ENCODE results near the gene KCNK3.

KCNK3 gene

DNA sequence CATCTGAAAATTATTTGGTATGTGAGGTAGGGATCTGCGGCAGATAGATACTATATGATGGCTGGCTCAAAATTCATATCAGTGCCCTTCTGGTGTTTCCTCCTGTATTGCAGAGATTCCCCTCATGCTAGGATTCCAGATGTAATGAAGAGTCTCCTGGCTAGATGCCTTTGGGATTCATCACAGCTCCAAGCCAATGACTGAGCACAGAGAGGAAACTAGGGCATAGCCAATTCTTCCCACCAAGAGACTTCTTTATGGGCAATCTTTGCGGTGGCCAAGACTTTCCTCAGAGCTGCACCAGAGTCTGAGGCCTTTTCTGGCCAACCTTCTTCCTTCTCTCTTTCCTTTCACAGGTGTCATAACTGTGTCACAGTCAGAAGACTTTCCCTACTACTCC lies 25.9 kb upstream of the KCNK3 start:
- no peak for DNase-seq

DNA sequence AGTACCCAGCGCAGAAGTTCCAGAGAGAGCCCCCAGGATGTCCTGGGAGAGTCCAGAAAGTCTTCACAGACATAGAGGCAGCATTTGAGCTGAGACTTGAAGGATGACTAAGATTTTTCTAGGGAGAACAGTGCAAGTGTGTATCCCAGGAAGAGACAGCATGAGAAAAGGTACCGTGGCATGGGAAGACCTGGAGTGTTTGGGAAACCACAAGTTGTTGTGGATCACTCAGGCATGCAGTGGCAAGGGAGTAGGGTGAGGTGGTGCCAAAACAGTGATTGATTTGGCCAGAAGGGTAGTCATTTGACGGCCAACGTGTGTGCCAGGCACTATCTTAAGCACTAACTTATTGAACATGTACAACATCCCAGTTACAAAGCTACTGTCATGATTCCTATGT lies 24.5 kb upstream of the KCNK3 start:
- no peak for DNase-seq

DNA sequence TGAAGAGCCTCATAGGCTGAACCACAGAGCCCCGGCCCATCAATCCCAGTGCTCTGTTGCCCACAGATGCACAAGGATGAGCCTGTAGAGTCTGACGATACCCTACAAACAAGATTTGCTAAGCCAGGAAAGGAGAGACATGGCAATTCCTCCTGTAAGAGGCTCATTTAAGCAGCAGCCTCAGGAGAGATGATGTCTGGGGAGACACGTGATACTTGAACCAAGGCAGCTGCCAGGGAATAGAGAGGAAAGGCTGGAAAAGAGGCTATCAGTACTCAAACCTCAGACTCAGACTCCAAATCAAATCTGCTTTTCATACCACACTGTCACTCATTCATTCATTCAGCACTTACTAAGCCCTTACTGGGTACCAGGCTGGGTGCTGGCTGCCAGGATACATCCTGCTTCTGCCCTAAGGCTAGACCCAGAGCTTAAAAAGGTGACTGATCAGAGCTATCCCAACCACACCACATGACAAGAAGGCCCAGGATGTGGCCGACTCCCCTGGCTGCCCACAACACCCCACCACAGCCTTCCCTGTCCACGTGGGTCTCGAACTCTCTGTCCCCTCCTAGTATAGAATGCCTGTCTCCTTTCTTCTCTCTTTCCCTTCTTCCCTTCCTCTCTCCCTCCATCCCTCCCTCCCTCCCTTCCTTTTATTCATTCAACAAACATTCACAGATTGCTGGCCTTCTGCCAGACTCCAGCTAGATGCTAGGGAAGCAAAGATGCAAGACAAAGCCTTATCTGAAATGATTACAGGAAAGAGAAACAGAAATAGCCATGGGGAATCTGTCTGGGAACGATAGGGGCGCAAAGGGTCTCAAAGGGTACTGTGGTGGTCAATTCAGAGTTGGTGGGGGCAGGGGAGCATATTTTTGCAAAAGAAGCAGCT lies 23.4 kb upstream of the KCNK3 start:
- no peak for DNase-seq

DNA sequence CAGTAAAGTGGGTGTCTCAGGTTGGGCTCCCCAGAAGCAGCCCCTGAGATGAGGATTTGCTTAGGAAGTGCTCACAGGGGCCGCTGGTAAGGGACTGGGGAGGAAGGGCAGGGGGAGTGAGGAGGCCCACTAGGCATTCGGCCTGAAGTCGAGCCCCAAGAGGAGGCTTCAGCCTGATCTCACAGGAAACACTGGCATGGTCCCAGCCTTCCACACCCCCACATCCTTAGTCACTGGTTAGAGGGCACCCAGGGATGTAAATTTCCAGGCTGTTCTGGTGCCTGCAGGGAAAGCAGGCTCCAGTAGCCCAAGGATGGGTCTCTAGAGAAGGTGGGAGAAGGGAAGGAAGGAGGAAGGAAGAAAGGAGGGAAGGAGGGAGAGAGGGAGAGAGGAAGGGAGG lies 22.4 kb upstream of the KCNK3 start:
- DNase-seq, result no peak

DNA sequence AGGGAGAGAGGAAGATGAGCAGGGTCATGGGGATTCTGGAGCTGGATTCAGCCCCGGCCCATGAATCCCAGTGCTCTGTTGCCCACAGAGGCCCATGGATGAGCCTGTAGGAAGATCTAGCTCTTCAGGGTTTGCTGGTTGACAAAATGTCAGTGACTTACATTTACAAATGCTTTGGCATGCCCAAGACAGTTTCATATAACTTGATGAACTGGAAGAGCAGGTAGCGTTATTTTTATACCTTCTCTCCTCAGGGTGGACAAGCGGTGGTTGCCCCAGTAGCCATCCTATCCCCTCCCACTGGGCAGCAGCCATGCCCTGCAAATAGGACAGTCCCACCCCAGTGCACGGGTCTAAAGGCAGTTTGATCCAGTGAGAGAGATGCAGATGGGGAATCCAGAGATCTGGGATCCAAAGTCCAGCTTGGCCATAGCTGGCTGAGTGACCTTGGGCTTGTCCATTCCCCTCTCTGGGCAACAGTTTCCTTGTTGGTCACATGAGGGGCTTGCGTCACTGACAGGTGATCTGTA lies 21.5 kb upstream of the KCNK3 start:
- DNase-seq, result no peak

DNA sequence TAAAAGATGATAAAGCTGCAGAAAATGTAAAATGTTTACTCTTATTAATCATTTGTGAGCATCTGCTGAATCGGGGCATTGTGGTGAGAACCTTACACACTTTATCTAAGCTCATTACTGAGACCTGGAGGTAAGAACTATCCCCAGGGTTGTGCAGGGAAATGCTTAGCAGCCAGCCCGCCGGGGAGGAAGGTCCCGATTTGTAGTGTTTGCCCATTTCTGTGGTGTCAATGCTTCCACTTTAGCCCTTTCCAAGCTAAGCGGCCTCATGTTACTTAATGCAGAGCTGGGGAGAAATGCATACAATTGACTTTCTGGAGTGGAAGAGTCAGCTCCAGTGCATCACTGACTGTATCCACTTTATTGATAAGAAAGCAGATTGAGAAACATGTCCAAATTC lies 20.8 kb upstream of the KCNK3 start:
- no peak for DNase-seq

DNA sequence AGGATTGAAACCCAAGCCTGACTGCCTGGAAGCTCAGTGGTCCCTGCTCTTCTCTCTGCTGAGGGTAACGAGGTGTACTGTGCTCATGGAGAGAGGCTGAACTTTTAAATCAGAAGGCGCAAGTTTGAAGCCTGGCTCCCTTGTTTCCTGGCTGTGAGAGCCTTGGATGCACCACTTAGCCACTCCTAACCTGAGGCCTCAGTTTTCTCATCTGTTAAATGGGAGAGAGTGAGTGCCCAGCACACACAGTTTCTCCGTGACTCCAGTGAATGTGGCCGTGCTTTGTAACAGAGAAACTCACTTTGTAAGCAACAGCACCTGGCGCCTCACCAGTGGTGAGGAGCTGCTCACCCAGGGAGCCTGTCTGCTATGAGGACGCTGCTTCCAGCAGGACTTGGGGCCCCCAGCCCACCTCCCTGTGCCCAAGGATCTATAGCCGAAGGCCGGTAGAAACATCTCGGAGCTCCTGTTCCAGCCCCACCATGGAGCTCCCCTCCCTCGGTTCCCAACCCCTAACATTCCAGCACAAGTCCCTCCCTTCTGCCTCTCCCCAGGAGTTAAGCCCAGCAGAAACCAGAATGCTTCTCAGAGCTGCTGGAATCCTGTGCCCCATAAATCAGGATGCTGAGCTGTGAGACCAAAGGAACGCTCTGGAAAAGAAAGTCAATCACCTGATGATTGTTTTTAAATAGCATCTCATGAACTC lies 20.3 kb upstream of the KCNK3 start:
- no peak for DNase-seq

DNA sequence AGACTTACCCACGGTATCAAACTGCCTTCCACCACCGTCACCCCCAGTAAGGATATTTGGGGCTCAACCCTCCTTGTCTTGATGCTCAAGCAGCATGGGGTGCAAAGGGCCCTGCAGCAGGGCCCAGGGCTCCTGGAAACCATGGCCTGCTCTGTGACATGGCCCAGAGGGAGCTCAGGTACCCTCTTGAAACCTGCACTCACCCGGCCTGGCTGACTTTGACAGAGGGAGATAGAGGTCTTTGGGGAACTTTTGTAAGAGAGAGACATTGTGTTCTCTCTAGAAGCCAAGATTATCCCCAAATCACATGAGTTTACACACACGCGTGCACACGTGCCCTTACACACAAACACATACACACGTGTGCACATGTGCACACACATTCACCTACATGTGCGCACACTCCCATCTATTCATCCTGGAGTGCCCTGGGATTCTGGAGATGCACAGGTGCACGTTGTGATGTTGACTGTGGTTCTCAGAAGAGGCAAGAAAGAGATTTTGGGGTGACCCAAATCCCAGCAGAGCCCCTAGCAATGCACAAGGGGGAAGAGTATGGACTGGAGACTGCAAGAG lies 19.6 kb upstream of the KCNK3 start:
- no peak for DNase-seq

DNA sequence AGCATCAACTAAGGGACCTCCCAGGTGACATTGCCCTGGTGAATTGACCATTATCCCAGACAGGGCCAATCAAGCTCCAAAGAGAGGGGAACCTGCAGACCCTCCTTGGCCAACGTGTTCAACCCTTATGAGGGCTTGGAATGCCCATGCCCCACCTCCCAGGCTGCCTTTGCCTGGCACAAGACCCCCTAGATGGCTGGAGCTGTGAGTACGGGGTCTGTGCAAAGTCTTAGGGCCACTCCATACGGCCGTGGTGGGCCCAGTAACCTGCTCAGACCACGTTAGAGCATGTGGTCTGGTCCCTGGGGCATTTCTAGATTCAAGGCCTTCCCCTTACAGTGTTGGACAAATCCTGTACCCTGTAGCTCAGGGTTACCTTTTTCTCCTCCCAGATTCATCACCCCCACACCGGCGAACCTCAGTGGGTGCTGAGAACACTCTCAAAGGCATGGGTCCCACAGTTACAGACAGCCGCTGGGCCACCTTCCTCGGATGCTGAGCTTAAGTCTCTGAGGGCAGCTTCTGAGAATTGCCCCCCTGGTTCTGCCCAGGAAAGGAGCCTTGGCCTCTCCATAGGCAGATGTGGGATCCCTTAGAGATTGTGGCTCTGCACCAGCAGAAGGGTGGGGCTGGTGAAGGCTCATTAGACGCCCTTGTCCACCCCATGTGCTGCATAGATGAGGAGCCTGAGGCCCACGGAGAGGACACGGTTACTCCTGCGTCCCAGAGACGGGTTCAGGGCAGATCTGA lies 18.3 kb upstream of the KCNK3 start:
- DNase-seq, result no peak

DNA sequence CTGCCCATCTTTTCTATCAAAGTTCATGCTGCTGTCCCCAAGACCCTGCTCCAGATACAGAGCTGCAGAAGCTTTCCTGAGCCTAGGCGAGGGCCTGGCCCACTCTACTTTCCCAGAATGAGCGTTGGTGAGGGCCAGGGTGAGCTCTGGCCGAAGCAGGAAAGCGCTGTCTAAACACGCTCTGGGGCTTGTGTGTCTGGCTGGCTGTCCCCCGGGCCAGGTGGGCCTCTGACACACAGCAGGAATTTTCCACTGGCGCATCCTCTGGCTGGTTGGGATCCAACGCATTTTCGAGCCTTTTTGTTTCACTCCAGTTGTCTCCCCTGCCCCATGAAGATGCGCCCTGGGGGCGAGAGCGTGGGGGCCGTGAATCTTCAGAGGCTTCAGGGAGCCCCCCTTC lies 17.8 kb upstream of the KCNK3 start:
- no peak for DNase-seq

DNA sequence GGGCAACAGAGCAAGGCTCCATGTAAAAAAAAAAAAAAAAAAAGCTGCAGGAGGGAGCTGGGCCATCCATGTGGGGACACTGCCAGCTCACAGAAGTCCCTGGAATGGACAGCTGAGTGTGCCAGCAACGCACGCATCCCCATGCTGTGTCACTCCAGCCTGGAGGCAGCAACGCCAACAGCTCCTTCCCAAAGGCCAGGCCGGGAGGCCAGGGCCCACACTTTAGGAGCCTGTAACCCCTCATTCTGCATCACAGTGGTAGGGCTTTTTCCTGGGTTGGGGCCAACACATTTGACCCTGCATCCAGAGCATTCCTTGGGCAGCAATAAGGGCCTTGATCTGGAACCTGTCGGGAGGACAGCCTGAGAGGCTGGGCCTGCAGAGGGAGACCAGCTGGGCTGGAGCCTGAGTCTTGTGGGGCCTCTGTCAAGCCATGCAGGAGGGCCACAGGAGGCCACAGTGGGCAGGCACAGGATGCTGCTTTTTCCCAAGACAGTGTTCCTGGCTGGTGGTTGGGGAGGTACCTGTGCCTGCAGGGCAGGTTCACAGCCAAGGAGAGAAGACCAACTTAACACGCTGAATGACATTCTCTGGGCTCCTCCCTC lies 16.8 kb upstream of the KCNK3 start:
- no peak for DNase-seq

DNA sequence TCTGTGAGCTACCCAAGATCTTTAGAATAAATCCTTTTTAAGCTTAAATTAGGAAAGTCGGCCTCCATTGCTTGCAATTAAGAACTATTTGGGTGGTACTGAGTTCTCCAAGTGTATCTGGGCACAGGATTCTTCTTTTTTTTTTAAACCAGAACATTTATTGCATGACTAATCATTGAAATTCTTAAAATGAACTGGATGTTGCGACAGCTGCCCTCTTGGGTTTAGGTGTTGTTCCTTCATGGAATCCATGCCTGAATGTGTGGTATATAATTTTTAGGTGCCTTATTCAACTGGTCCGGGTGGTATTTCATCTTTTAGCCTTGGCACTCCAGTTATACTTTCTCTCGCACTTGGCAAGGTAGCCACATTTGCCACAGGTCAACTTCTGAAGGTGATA lies 14.5 kb upstream of the KCNK3 start:
- no peak for DNase-seq

DNA sequence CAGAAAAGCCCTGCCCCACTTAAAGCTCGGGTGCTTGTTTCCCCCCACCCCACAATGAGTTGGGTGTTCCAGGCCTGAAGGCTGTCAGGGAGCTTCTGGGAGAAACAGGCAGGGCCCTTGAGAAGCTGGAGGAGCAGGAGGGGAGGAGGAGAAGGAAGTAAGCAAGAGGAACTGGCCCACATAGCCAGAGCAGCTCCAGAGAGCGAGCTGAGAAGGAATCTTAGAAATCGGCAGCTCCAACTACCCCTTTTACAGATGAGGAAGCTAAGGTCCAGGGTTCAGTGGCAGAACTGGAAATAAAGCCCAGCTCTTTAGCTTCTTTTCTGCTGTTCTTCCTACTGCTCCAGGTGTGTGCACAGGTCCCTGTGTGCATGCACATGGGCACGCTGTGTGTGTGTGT lies 12.7 kb upstream of the KCNK3 start:
- DNase-seq, result no peak

DNA sequence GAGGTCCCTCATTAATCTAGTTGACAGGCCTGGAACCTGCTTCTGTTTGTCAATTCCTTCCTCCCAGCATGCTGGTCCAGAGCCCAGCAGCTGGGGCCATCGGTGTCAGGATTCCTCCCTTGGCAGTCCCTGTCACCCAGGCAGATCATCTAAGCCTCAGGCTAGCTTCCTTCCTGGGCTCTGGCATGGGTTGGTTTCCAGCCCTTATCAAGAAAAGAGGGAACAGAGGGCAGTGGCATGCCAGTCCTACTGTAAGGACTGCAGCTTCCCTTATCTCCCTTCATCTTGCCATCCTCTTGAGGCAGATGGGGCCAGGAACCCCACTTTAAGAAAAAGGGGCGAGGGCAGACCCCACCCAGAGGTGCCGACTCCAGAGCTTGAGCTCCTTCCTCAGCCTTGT lies 10.9 kb upstream of the KCNK3 start:
- DNase-seq, result no peak

DNA sequence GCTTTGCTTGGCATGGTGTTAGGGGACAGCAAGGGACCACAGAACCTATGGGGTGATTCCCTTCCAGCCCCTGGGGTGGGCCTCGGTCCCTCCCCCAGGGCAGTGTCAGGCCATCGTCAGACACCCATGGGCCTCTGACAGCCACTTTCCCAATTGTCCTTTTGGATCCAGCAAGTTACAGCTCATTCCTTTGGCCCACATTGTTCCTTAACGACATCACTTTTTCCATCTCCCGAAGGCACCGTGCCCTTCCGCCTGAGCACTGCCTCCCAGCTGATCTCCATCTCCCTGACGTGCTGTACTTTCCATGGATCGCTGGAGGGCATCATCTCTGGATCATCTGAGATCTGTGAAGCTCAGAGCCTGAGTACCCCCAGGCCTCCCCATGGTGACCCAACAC lies 10.4 kb upstream of the KCNK3 start:
- DNase-seq, result no peak

DNA sequence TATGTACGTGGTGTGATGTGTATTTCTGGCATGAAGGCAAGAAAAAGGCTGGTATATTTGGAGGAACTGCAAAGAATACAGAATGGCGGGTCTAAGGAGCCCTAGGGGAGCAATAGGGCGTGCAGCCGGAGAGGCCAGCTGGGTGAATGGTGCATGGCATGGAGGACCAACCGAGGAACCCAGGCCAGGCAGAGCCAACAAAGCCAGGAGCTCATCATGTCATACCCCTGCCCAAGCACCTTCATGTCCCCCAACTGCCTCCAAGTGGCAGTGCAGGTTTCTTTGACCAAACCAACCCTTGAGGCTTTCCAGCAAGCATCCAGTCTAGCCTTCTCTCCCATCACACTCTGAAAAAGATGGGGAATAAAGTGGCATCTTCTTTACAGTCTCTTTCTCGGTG lies 8.9 kb upstream of the KCNK3 start:
- no peak for DNase-seq

DNA sequence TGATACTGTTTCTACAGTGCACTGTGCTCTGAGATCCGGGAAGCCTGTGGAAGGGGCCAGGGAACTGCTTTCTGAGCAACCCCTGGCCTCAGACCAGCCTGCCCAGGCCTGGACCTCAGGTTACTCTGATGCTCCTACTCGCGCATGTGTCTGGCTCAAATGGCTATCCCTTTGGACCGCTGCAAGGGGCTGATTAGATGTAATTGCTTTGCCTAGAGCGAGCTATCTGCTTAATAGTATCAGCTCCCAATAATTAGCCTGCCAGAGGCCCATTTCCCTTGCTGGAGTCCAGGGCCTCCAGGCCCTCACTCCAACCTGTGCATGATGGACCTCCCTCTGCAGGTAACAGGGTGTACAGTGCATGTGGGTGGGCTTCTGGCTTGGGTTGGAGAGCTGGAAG lies 7.2 kb upstream of the KCNK3 start:
- DNase-seq, result no peak

DNA sequence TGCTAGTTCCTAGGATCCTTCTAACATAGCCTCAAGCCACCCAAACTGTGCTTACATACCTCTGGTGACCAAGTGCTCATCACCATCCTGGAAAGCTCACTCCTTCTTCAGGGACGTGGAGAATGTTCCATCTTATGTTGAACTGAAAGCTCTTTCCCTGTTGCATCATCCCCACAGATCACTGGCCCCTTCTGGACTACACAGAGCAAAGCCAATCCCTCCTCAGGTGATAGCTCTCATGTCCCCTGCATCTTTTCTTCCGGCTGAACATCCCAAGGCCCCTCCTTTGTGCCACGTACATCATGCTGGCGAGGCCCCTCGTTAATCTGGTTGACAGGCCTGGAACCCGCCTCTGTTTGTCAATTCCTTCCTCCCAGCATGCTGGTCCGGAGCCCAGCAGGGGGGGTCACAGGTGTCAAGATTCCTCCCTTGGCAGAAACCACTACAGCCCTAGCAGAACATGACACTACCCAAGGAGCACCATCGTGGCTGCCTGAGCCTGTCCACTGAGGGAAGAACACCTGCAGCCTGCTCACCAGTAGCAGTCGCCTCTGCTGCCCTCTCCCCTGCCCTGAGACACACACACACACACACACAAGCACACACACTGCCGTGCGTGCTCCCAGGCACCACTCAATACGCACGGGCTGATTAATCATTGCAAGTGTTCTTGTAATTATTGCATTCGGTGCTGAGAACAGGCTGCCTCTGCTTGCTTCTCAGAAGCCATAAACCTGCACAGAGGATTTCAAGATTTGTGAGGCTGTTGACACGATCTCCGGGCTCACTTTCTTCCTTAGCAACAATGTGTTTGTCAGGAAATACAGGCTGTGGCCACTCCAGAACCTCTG lies 6.3 kb upstream of the KCNK3 start:
- no peak for DNase-seq

DNA sequence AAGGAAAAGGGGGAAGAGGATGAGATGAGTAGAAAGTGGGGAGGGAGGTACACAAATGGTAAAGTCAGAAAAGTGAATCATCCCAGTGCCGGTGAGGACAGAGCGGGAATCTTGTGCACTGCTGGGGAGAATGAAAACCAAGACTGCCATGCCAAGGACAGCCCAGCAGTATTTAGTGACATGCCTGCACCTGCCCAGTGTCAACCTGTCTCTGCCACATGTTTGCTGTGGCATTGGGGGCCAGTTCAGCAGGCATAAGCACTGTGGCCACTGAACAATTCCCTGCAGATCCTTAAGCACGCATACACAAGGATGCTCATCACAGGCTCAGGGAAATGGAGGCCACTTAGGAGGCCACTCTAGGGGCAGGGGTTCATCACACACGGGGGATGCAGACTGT lies 5.2 kb upstream of the KCNK3 start:
- DNase-seq, result no peak

DNA sequence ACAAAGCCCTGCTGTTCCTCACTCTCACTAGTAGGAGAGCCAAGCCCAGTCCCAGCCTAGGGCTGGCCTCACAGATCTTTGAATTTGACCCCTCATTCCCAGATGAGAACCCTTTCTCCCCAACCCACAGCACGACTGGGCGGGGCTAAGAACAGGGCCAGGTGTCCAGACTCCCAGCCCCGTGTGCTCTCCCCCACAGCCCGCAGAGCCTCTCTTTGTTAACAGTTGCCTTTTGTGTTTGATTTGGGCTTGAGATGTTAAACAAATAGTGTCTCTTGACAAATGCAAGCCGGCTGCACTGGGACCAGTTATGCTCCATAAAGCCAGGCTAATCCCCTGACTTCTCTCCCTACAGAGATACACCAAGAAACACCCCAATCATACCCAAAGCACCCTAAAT lies 4.7 kb upstream of the KCNK3 start:
- DNase-seq, result no peak

DNA sequence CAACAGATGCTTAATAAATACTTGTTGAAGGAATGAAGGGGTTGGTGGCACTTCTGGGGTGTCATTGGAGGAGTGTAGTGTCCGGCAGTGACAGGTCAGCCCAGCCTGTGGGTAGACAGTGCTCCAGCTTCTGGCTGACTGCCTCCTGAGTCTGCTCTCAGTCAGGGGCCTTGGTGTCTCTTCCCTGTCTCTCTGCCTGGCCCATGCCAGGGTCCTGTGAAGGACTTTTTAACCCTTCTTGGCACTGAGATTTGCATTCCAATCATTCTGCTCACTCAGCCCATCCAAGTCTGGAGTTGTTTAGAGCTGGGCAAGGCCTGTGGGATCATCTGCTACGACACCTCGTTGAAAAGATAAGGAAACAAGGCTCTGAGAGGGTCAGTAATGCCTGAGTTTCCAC lies 1.4 kb upstream of the KCNK3 start:
- DNase-seq, result no peak

DNA sequence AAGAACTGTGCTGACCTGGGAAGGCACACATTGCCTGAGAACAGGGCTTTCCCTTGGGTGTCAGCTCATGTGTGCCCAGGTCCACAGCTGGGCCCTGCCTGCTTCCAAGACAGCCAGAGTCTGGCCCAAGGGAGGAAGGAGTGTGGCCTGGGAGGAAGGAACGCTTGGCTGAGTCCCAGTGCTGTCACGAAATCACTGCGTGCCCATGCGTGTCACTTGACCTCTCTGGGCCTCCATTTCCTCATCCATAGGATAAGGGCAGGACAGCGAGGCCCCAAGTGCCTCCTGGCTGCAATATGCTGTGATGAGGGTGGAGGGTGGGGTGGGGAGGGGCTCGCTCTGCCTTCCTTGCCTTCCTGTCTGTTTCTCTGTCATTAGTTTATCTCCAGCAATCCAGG lies 642 bp upstream of the KCNK3 start:
- DNase-seq, result no peak
